B cell (primary cell): ENCODE results near the gene ADH7.

Experiments used
- CTCF ChIP-seq: fragments of 200-600 bp; IDR thresholded peaks from one replicate; pipeline ENCODE4 v1.8.0; 2022; ENCODE audit warnings: antibody characterized with exemption, mild to moderate bottlenecking
- EZH2 ChIP-seq: IDR thresholded peaks from 2 replicates; pipeline ENCODE4 v1.6.1; 2012; ENCODE audit warnings: borderline replicate concordance, low read depth, mild to moderate bottlenecking, moderate library complexity, low read length; ENCODE audit not compliant: insufficient read depth, poor library complexity, severe bottlenecking

GRCh38 chr4:99410075-99410474, 25.1 kb downstream of the ADH7 start:
- TF ChIP-seq CTCF (no peak), EZH2 (no peak)
